GM18858 (cell line): Measurements from ENCODE around the gene PXDN.
"Not testable (repeated sequence)": the region's sequence is repeated elsewhere in the genome, so short reads cannot be mapped to it uniquely, and the experiment has no call there.

Source experiments
- ATAC-seq: cut with Tn5 transposase; IDR thresholded peaks from one replicate; pipeline ENCODE4 v1.9.1; 2021; ENCODE audit not compliant: unreplicated experiment

Gene PXDN

DNA sequence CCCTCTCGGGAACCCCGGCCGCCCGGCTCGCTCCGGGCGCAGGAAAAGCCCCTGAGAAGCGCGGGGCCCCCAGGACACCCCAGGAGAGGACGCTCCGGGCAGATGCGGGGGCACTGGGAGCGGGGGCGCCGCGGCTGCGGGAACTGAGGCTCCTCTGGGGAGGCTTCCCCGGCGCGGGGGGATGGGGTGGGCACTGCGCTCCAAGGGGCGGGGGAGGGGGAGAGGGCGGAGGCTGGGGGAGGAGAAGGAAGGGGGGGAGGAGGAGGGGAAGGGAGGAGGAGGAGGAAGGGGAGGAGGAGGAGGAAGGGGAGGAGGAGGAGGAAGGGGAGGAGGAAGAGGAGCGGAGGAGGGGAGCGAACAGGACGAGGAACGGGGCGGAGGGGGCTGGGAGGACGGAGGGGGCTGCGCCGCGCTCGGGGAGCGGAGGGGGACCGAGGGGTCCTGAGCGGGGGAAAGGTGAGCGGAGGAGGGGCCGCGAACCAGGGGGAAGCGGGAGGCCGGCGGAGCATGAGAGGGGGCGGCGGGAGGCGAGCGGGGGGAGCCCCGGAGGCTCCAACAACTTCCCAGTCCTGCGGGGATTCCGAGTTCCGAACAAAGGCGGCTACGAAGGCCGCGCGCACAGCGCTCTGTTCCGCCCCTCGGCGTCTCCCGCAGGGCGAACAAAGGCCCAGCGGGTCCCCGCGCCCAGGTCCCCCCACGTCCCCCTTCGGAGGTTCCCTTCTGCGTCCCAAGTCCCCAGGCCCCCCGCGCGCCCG is 742 bp downstream of the PXDN start:
- ATAC-seq: no peak

DNA sequence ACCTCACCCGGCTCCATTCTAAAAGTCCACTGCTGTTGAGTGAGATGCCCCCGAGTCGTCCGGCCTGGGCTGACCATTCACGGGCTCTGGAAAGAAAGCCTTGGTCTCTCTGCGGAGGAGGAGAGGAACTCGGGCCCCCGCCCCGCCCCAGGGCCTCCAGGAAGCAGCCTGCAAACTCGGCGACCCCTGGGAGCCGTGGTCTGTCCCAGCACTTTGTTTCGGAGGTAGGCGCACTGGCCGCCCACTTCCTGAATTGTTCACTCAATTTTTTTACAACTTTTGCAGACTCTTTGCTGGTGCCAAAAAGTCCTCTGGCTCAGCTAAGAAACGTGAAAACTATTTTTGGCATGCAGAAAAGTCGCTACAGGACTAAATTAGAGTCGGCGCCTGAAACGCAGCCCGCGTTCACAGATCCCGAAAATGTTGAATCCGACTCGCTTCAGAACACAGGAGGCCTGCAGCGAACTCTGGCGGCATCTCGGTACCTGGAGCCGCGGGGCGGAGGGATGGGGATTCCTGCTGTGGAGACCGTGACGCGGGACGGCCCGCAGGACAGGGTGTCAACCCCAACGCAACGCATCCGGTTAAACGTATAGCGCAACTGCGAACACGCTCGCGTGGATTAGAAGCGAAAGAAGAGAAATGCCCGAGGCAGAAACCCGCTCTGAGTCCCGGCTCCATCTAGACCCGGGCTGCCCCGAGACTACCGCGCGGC is 1.5 kb downstream of the PXDN start:
- no peak for ATAC-seq

DNA sequence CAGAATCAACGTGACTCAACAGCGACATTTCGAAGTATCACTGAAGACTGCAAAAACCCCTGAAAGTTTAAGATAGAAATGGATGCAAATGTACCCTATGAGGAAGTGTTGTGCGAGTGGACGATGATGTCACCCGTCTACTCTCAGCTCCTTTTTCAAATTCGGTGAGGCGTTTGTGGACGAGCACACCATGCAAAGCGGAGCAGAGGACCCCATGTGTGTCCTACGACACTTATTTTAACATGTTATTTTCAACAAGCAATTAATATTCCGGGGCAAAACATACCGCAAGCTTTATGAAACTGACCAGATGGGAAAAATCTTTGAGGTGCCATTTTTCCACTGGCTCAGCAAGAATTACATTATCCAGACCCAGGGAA is 2.0 kb downstream of the PXDN start:
- ATAC-seq: no peak

DNA sequence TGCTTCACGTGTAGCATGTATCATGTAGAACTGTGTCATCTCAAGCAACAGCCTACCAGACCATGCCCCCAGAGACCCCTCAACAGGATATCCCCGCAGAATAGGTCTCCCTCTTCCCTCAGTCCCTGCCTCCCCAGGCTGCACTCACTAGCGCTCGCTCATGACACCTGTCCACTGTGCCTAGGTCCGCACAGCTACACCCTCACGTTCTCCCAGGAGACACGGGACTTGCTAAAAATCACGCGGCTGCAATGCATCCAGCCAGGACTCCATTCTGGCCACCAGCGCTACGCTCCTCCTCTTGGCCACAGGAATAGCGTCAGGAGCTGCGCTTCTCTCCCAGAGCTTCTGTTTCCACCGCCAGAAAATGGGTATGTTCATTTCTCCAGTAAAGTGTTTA is 2.5 kb downstream of the PXDN start:
- ATAC-seq: no peak

DNA sequence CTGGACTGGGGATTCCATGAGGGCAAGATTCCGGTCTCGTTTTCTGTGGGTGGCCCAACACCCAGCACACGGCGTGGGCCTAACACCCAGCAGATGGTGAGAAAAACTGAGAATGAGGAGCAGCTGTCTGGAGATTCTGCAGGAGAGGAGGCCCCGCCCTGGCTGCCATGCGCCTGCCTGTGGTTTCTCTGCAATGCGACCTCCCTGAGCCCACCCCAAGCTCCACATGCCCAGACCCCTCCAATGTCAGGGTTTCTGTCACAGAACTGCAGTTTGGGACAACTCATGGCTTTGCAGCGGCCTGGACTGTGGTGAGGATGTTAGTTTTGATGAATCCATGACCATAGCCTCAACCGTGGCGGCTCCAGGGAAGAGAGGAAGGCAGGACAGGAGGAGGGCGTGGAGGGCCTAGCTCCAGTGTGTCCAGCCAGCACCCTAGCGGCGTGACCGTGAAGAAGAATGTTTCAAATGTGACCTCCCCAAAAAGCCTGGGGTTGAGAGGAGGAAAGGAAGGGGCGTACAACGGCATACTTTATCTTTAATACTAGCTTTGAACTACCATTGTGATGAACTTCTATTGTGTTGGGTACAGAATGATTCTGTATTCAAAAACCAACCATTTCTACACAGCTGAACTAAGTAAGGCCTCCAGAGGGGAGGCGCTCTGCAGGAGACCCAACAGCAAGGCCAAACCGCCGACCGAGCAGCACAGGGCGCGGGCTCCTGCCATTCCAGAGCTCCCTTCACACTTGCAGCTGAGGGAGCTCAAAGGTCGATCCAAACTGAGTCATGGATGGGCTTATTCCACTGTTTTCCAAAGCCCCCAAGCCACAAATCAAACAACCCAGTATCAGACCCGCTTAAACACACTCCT is 3.4 kb downstream of the PXDN start:
- ATAC-seq: no peak

DNA sequence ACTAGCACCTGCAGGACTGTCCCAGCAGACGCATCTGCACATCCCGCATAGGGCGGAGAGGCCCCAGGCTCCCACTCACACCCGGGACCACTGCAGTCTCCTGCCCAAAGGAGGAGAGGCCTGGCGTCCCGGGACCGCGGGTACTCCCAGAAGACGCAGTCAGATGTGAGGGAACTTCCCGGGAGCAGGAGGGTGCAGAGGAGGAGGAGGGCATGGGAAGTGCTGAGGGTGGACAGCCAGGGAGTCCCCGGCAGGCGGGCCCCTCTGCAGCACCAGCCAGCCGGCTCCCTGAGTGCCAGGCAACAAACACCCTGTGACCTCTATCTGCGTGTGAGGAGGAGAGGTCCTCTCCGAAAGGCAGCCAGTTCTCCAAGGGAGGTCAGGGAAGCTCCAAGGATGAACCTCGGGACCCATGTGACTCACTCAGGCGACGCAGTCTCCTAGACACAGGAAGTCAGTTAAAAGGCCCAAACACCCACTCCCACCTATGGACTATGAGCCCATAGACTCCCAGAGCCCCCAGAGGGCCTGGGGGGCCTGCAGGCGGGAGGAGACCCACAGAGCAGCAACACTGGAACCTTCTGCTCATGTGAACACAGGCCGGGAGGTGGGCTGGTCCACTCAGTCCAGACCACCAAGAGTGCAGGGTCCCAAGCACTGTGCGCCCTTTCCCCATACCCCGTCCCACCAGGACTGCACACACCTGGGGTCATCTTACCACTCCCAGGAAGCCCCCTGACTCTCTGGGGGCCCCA is 4.2 kb downstream of the PXDN start:
- no peak for ATAC-seq

DNA sequence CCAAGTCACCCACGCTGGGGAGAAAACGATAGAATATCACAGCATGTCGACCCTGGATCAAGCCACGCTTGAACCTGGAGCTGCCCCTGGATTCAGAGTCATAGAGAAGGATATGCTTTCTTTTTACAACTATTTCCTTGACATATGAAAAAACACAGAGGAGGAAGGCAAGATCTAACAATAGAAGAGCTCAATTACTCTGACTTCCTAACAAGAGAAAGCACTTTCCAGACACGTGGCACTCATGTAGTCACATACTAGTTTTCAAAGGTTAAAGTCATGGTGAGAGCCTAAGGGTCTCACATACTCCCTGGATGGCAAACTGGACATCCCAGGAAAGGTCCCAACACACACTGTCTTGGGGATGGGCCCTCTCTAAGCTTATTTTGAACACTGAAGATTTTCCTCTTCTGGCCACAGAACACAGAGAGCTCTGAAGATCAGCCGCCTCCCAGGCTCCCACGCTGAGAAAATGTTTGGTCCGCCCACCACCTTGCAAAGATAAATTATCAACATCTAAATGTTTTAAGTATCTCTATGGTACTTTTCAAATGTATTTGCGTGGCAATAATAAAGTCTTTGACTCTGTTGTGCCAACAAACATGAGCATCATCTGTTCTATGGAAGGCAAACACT is 4.9 kb downstream of the PXDN start:
- no peak for ATAC-seq

DNA sequence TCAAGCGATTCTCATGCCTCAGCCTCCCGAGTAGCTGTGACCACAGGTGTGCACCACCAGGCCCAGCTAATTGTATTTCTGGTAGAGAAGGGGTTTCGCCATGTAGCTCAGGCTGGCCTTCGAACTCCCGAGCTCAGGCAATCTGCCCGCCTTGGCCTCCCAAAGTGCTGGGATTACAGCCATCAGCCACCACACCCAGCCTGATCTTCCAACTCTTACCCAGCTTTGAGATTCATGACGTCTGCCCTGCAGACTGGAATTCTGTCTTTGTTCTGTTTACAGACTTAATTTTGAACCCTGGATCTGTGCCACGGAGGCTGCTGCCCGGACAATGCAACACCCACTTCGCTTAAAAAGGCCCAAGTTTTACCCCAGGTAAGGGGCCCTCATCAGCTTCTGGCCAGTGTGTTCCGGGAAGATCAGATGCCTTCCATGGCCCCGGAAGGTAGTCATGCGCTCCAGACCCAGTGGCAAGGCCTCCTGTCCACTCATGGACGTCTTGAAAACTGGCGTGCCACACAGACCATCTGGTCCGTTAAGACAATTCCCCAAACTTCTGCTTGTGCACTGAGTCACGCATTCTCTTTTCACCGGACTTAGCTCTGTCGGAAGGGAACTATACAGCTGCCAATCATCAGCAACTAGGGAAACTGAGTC is 5.5 kb downstream of the PXDN start:
- no peak for ATAC-seq

DNA sequence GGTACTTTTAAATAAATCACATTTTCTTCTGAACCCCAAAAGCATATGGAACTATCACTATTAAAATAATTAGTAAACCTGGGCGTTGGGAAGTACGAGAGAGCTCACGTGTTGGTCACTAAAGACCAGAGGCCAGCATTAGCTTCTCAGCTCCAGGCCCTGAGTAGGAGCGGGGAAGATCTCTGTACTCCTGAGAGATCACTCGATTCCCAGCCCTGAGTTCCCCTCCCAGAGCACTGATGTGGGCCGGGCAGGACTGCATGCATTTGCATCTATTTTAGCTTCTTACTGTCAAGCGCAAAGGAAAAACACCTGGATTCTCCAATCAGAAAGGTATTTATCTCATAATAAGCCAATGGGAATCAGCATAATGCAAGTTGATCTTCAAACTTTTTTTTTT is 6.2 kb downstream of the PXDN start:
- ATAC-seq: no peak

DNA sequence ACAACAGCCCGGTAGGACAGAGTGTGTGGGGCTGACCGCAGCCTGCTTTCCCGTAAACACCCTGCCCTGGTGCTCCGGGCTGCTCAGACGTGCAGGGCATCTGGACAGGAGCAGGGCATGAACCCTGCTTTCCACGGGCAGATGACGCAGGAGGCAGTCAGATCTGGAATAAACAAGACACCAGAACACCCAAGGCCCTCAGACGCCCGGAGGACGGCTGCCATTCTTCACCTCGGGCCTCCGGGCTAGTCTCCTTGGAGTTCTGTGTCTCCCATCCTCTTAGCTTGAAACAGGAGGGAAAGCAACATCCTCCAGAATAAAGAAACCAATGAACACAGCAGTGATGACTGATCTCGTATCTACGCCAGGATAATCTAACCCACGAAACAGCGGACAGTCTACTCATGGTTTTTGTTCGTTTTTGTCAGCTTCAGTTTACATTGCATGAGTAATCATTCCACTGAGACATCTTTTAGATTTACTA is 7.3 kb downstream of the PXDN start:
- no peak for ATAC-seq

DNA sequence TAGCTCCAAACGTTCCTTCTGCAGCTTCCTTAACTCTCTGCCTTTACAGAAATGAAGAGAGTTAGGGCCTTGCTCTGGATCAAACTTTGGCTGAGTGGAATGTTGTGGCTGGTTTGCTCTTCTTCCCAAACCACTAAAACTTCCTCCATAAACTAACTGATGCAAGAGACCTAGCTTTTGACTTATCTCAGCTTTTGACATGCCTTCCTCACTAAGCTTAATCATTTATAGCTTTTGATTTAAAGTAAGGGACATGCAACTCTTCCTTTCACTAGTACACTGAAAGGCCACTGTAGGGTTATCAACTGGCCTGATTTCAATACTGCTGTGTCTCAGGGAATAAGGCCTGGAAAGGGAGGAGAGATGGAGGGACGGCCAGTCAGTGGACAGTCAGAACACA is 8.3 kb downstream of the PXDN start:
- ATAC-seq: no peak

DNA sequence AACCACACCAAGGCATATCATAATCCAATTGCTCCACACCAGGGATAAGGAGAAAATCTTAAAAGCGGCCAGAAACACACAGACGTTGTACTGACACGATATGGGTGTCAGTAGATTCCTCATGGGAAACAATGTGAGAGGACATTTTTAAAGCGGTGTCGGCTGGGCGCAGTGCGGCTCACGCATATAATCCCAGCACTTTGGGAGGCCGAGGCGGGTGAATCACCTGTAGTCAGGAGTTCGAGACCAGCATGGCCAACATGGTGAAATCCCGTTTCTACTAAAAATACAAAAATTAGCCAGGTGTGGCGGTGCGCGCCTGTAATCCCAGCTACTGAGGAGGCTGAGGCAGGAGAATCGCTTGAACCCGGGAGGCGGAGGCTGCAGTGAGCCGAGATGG is 11.0 kb downstream of the PXDN start:
- not testable (repeated sequence) for ATAC-seq

DNA sequence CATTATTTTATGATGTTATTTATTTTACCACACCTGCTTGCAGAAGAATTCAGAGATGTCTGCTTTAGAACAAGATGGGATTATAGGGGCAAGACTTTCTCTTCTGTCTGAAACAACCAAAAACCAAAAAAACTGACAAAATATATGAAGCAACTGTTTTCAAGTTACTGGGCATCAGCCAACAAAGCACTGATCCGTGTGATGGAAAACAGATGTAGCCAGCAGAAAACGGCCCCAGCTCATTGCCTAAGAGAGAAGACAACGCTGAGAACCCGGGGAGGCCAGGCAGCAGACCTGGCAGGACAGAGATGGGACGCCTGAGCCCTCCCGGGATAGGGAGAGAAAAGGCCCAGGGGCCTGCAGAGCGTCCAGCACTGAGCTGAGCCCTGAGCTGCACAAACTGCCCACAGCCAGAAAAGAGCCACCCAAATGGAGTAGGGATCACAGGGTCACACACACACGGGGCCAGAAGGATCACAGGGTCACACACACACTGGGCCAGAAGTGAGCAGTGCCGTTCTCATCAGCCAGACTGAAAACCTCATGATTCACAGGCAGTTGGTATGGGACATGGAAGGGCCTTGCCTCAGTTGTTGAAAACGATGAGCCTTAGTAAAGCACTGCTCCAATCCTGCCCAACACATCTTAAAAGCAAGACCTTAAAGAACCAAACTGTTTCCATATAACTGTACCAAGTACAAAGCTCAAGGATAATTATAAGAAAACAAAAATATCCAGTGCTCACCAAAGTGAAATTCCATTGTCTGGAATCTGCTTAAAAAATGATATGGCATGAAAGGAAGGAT is 12.1 kb downstream of the PXDN start:
- ATAC-seq: no peak

DNA sequence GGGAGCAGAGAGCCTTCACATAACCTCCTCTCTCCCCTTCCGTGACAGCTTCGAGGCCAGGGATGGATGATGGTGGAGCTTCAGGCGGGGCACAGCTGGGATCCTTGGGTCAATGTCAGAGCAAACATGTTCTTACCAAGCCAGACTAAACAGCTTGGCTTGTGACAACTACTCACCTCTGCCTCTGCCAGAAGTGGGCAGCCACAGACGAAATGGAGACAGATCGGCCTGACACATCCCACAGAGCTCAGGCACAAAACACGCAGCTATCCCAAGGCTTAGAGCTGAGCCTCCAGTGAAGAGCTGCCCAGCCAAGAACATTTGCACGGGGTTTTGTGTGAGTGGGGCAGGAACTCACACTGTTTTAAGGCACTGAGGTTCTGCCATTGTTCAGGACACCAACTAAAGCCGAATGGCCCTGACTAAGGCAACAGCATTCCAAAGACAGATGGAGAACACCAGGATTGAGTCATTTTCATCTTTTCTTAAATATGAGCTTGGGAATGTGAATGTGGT is 12.8 kb downstream of the PXDN start:
- no peak for ATAC-seq

DNA sequence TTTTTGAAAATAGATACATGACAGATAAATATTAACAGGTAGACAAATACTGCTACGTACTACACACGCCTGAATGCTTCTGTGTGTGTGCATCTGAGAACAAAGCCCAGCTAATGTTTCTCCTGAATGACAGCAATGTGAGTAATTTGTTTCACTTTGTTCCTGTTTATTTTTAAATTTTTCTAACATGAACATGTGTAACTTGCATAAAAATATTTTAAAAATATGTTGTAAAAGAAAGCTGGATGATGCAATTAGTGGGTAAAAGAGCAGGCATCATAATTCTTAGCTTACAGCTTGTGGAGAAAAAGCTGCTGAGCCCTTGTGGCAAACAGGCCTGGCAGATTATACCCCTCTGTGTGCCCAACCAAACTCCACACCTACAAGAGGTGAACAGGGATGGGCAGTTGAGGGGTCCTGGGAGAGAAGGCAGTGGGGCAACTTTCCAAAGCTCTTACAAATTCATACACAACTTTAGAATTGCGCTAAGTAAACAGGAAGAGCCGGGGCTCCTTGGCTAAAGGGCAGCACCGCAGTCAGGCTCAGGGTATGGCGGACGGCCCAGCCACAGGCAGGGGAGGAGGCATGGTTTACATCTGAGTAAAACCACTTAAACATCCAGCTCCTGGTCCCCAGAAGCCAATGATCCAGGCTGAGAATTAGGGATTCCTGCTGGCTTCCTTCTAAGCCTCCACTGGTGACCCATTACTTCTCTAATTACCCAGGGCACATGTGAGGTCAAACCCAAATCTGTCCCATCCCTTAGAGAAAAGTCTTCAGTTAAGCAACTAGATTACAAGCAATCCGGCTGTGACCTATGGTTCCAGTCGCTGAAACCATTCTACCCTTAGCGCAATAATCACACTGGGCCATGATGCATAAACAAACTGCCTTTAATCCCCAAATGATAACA is 14.0 kb downstream of the PXDN start:
- ATAC-seq: no peak

DNA sequence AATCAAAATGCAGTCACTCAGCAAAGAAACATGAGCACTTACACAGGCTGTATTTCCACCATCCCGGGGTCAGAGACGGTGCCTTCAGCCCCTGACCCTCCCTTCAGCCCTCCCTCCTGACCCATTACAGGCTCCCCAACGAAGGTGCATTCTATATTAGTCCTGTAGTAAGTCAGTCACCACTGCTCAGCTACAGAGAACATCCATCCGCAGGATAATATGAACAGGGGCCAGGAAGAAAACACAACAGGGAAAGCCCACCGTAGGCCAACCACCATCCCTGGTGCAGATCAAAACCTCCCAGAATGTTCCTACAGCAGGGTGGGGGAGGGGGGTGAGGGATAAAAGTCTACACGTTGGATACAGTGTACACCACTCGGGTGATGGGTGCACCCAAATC is 15.1 kb downstream of the PXDN start:
- no peak for ATAC-seq

DNA sequence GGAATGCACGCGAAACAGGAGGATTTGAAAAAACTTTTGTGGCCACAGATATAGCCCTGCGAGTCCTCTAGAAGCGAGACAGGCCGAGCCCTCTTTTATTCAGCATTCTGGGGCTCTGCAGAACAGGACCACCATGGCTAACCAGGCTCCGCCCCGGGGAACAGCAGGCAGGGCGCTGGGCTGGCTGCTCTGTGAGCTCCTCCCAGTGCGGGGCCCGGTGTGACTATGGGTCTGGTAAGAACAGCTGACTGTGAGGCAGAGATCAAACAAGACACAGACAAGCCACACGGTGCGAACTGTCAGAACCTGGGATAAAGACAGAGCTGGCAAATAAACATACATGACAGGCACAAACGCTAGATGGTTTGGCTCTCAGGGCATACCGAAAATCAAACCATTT is 15.5 kb downstream of the PXDN start:
- no peak for ATAC-seq
